Neuron (in vitro differentiated cells): ENCODE measurements around the gene ACP1.
A peak's percentile ranks its signal among the peaks of the same experiment; 100 is the strongest.

Experiments used
- H2AFZ ChIP-seq: one replicate; pipeline ENCODE4 v1.6.1; 2013; ENCODE audit warnings: low read depth, mild to moderate bottlenecking, inconsistent platforms, low read length, moderate library complexity
- H3K27me3 ChIP-seq: one replicate; pipeline ENCODE4 v1.6.1; 2013; ENCODE audit warnings: low read length; ENCODE audit not compliant: insufficient read depth
- H3K36me3 ChIP-seq: one replicate; pipeline ENCODE4 v1.6.1; 2013; ENCODE audit warnings: low read length; ENCODE audit not compliant: insufficient read depth
- H3K4me1 ChIP-seq: one replicate; pipeline ENCODE4 v1.6.1; 2013; ENCODE audit warnings: low read length; ENCODE audit not compliant: insufficient read depth
- H3K4me3 ChIP-seq: 2 replicates; pipeline ENCODE4 v1.5.1; 2013; ENCODE audit warnings: mild to moderate bottlenecking, low read length, moderate library complexity
- H3K9me3 ChIP-seq: one replicate; pipeline ENCODE4 v1.6.1; 2013; ENCODE audit warnings: low read length

Gene ACP1

DNA sequence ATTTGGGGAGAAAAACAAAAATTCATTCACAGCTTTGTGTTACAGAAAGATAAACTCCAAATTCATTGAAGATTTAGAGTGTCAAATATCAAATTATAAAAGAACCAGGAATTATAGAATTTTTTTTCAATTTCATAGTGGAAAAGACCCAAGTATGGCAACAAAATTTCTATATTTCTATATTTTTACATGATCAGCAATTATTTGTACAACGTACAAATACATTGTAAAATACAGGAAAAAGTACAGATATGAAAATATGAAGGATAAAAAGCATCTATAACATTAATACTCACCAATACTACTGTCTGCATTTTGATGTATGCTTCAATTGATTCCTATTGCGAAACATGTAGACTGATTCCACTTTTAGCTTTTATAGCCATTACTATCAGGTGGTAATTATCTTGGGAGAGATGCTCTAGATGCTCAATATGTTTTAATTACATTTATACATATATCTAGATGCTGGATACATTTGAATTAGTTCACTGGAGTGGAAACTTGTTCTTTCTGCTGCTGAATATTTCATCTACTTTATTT, 4.9 kb upstream of the ACP1 start:
- Histone ChIP-seq H3K4me1 (peaks cover 3% of the 10 kb centered on the region), H3K36me3 (peaks cover 2% of the 10 kb centered on the region), H3K4me3 (no peak overlapping the region), H3K9me3 (peaks cover 13% of the 10 kb centered on the region), H2AFZ (no peak overlapping the region), H3K27me3 (no peaks in the 10 kb centered on the region)

- Histone ChIP-seq H3K36me3 (peaks cover 2% of the 10 kb centered on the region), H3K9me3 (peaks cover 13% of the 10 kb centered on the region), H3K4me3 (no peak overlapping the region), H3K27me3 (no peaks in the 10 kb centered on the region), H2AFZ (no peak overlapping the region), H3K4me1 (peaks cover 5% of the 10 kb centered on the region)
These were observed 4.1 kb upstream of the ACP1 start for GRCh38 chr2:260507-261161.

DNA sequence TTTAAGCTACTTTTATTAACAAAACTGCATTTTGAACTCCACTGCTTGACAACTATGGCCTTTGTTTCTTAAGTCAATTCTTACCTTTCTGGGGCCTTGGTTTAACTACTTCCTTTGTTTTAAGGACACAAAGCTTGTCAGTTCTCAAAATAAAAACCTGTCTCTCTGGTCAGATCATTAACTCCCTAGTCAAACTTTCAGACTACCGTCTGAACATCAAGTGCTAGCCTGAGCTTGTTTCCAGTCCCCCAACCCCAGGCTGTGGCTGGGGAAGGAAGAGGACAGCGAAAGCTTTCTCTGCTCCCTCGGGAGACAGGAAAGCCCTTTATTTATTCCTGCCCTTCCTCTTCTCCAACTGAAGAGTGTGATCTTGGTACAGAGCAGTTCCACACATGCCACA, 2.6 kb upstream of the ACP1 start:
- peaks cover 19% of the 10 kb centered on the region for H3K4me1 ChIP-seq
- H3K27me3 ChIP-seq = no peaks in the 10 kb centered on the region
- H3K4me3 ChIP-seq = no peak overlapping the region
- peaks cover 13% of the 10 kb centered on the region for H3K9me3 ChIP-seq
- H2AFZ ChIP-seq = no peak overlapping the region
- H3K36me3 ChIP-seq = peaks cover 7% of the 10 kb centered on the region

DNA sequence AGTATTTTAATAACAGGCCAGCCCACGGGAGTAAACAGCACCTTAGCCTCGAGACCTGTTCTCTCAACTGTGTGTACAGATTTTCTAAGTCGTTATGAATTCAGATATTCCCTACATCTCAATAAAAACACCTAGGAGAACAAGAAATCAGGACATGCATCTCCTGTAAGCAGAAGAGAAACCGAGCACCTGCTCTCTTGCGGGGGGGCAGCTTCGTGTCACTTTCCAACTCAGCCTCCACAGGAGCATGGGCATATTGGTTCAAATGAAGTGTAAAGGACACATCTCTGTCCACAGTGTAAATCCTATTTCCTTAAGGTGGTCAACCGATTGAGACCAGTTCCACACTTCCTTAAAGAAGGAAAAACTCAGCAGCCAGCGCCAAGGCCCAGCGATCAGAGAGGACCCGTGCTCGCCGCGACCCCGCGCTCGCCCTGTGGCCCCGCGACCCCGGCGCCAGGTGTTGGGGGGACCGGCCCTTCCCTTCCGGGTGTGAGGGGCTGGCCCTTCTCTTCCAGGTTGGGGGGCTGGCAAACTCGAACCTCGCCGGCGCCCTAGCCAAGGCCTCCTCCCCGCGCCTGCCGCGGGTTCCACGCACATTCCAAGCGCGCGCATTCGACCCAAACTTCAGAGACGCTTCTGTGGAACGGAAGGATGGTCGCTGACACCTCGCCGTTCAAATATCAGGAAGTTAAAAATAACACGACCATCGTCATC, 1.6 kb upstream of the ACP1 start:
- peak overlapping the region; percentile 83 for H3K4me3 ChIP-seq
- H3K36me3 ChIP-seq = peaks cover 7% of the 10 kb centered on the region
- peaks cover 10% of the 10 kb centered on the region for H3K9me3 ChIP-seq
- H2AFZ ChIP-seq = no peak overlapping the region
- H3K27me3 ChIP-seq = no peaks in the 10 kb centered on the region
- peaks cover 19% of the 10 kb centered on the region for H3K4me1 ChIP-seq

DNA sequence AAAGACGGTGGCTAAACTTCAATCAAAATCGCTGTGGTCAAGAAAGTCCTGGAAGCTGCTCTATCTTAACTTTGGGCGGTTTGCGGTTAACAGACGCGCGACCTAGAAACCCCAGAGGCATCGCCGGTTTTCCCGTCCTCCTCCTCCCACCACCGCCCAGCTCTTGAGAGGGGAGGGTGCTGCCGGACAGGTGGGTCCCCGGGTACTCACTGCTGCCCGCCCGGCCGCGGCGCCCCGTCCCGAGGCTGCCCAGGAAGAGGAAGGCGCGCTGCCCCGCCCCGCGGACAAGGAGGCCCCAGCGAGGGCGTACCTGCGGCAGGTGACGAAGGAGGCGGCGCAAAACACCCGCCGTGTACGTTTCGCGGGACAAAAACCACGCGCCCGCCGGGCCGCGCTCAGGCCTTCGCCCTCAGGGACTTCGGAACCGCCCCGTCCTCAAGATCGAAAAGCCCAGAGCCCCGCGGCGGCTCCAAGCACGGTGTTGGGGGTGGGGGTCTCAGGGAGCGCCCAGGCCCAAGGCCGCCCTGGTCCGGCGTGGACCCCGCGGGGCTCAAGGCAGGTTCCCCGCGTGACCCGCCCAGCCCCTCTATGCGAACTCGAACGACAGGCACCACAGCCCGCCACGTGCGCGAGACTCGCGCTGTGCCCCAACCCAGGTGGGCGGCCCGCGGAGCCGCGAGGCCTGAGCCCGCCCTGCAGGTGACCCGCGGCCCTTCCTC, 814 bp upstream of the ACP1 start, which contains the start of gene SH3YL1:
SH3YL1 (minus strand) TSS at position 259 of the 719 bp plus-strand sequence; CDS start at position 211, 48 bp downstream.
- no peaks in the 10 kb centered on the region for H3K27me3 ChIP-seq
- H3K4me1 ChIP-seq = peaks cover 19% of the 10 kb centered on the region
- H3K9me3 ChIP-seq = peaks cover 4% of the 10 kb centered on the region
- peaks cover 5% of the 10 kb centered on the region for H3K36me3 ChIP-seq
- H2AFZ ChIP-seq = peak within 1 kb of the TSS; percentile 82
- peak within 1 kb of the TSS; percentile 83 for H3K4me3 ChIP-seq

DNA sequence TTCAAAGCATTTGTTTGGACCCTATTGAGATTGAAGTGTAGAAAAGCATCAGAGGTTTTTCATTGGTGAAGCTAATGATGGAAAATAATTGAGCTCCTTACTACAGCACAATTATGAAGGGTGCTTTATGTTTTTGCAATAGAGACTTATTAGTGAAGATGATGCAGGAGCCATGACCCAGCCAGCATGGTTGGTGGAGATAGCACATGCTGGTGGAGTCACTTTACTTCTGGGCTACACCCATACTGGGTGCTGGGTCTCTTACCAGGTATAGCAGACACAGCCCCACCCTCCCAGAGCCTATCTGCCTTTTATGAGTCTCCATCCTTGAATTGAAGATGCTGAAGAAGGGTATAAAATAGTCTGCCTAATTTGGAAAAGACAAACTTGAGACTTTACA, 3.6 kb downstream of the ACP1 start:
- Histone ChIP-seq H3K9me3 (no peaks in the 10 kb centered on the region), H3K4me1 (peaks cover 19% of the 10 kb centered on the region), H3K27me3 (no peaks in the 10 kb centered on the region), H3K4me3 (no peak overlapping the region), H3K36me3 (peaks cover 23% of the 10 kb centered on the region), H2AFZ (no peak overlapping the region)

DNA sequence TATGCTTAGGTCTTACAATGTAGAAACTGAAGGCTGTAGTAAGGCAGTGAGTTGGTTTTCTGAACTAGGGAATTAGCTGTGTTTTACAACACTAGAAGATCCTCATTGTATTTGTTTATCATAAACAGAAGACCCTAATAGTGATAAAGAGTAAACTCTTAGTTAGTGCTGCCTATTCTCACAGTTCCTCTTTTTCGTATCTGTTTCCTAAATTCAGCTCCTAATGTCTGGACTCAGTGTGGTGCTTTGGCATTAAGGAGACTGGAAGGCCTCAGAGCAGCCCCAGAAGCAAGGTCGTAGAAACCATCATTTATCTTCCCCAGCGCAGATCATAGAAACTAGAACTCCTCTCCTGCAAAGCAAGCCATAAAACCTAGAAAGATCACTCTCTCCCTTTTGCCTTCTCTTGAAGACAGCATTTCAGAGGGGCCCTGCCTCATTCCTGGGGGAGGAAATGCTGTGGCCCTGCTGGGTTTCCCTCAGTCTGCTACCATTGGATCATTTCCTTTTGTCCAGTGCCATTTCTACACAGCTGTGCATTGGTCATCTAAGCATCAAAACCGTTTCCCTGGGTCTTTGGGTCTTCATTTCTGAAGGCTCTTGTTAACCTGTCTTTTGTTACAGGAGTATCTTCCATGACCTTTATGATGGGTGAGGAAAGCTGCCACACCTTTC, 4.7 kb downstream of the ACP1 start:
- peaks cover 32% of the 10 kb centered on the region for H3K36me3 ChIP-seq
- H3K9me3 ChIP-seq = no peaks in the 10 kb centered on the region
- H2AFZ ChIP-seq = no peak overlapping the region
- H3K4me3 ChIP-seq = no peak overlapping the region
- H3K27me3 ChIP-seq = no peaks in the 10 kb centered on the region
- H3K4me1 ChIP-seq = peaks cover 16% of the 10 kb centered on the region

DNA sequence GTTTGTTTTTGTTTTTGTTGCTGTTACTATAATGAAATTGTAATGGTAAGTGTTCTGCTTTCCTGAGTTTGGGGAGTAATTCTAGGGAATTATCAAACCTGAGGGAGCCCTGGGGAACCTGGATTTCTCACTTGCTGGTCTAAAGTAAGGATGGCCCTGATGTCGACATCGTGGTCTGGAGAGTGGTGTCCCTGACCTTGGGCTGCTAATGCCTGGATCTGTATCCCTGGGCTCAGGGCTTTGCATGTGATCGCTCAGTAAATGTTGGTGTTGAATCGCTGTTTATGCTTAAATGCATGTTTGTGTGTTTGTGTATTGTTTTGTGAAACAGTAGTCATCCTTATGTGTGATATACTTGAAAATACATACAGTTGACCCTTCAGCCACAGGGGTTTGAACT, 6.1 kb downstream of the ACP1 start:
- Histone ChIP-seq H3K9me3 (no peaks in the 10 kb centered on the region), H3K4me1 (peaks cover 12% of the 10 kb centered on the region), H3K4me3 (no peak overlapping the region), H2AFZ (no peak overlapping the region), H3K27me3 (no peaks in the 10 kb centered on the region), H3K36me3 (peaks cover 36% of the 10 kb centered on the region)

DNA sequence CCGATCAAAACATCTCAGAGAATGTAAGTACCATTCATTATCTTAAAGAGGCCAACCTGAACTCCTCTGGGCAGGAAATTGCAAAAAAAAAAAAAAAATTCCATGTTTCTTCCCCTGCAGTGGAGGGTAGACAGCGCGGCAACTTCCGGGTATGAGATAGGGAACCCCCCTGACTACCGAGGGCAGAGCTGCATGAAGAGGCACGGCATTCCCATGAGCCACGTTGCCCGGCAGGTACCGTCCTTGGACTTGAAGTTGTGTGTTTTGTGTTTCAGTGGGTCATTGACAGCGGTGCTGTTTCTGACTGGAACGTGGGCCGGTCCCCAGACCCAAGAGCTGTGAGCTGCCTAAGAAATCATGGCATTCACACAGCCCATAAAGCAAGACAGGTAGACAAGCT, 7.2 kb downstream of the ACP1 start:
- Histone ChIP-seq H2AFZ (no peak overlapping the region), H3K27me3 (no peaks in the 10 kb centered on the region), H3K36me3 (peaks cover 40% of the 10 kb centered on the region), H3K4me1 (peaks cover 1% of the 10 kb centered on the region), H3K4me3 (no peak overlapping the region), H3K9me3 (no peaks in the 10 kb centered on the region)

GRCh38 chr2:273333-273732, 8.6 kb downstream of the ACP1 start:
- no peaks in the 10 kb centered on the region for H3K27me3 ChIP-seq
- H3K4me3 ChIP-seq = no peak overlapping the region
- no peaks in the 10 kb centered on the region for H3K9me3 ChIP-seq
- H3K36me3 ChIP-seq = peaks cover 53% of the 10 kb centered on the region
- no peak overlapping the region for H2AFZ ChIP-seq
- H3K4me1 ChIP-seq = no peaks in the 10 kb centered on the region

- peaks cover 63% of the 10 kb centered on the region for H3K36me3 ChIP-seq
- no peaks in the 10 kb centered on the region for H3K27me3 ChIP-seq
- H3K4me3 ChIP-seq = no peak overlapping the region
- no peak overlapping the region for H2AFZ ChIP-seq
- H3K9me3 ChIP-seq = no peaks in the 10 kb centered on the region
- H3K4me1 ChIP-seq = no peaks in the 10 kb centered on the region
These were observed 9.8 kb downstream of the ACP1 start for GRCh38 chr2:274503-274902.

DNA sequence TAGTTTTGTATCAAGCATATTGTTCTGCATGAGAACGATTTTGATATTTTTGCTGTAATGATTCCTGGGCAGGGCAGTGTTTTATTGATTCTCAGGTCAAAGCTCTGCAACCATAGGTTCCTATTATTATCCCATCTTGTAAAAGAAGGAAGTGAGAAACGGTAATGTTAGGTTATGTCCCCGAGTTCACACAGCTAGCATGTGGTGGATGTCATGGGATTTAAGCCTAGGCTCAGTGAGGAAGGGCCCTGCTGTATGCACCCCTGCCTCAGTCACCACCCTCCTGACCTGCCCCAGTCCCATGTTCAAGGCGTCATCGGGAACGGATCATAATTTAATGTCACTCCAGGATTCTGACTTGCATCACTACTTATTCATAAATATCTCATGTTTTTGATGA, 10.7 kb downstream of the ACP1 start:
- H3K4me1 ChIP-seq = peaks cover 7% of the 10 kb centered on the region
- no peak overlapping the region for H3K4me3 ChIP-seq
- H2AFZ ChIP-seq = no peak overlapping the region
- peaks cover 66% of the 10 kb centered on the region for H3K36me3 ChIP-seq
- no peaks in the 10 kb centered on the region for H3K27me3 ChIP-seq
- no peaks in the 10 kb centered on the region for H3K9me3 ChIP-seq
